ENCODE results near the gene ANO8. TPM values are rescaled to one million over a fixed set of nuclear protein-coding genes. Genes with fewer than 3 reads are reported as not detected.

ANO8 gene
- total and polyA plus RNA-seq, 2 of the 8 experiments (the other 6 are each of a cell fraction or from before 2014, with no cell fraction given) = 9.5 to 20.7 TPM

- no peak for TF ChIP-seq CHD7 (IDR thresholded peaks at IDR 0.05; ENCODE audit: insufficient replicate concordance, low read length)
- no peak for TF ChIP-seq ATF3 (IDR thresholded peaks at IDR 0.05; ENCODE audit: insufficient read depth, low read depth, low read length)
- TF ChIP-seq TBP (IDR thresholded peaks at IDR 0.05; ENCODE audit: low read depth, low read length) = no peak
- no peak for TF ChIP-seq SP4 (IDR thresholded peaks at IDR 0.05; ENCODE audit: low read length)
- no peak for TF ChIP-seq ATF2 (IDR thresholded peaks at IDR 0.05; ENCODE audit: low read length)
- TF ChIP-seq TAF7 (optimal IDR thresholded peaks at IDR 0.05; ENCODE audit: borderline replicate concordance, low read depth, low read length) = no peak
Measured at GRCh38 chr19:17302391-17303166, 32.1 kb downstream of the ANO8 start (continued).

Measured in H1 (cell line).